Measurements from ENCODE around the gene MB. TPM values are rescaled to one million over a fixed set of nuclear protein-coding genes. Genes with fewer than 3 reads are reported as not detected.

MB gene
- total and polyA plus RNA-seq, 2 donors (not counting 1 experiment from before 2014, with no cell fraction given), result not detected

DNA sequence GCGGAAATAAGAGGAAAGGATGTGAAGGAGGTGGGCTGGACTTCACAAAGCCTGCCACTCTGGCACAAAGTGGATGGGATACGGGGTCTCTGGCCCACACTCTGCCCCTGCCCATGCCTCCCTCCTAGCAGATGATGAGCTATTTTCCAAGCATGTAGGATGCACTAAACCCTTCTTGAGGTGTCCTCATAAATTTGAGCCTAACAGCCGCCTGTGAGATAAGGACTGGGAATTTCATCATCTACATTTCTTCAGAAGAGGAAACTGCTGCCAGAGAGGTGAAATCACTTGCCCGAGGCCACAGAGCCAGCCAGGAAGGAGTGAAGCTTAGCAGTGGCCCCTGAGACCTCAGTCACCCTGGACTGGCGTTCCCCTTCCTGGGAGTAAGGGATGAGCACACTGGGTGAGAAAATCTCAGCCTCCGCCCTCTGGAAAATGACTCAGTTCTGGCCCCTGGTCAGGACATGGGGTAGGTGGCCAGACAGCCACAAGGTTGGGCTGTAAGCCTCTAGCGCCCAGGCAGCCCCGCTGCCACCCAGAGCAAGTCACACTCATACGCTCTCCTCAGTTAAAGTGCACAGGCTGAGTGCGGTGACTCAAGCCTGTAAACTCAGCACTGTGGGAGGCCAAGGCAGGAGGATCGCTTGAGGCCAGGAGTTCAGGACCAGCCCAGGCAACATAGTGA, 27.9 kb downstream of the MB start:
- H3K9ac ChIP-seq (ENCODE audit: low read length), result no peak overlapping the region
- H3K36me3 ChIP-seq (replicated peaks in 1 of 2; ENCODE audit: control extremely low read depth in 1 of 2, control insufficient read depth in 1 of 2, extremely low read depth in 1 of 2, insufficient read depth in 2 of 2, low read length in 1 of 2), result no peaks in the 10 kb centered on the region
- H4K20me1 ChIP-seq (ENCODE audit: control insufficient read depth, insufficient read depth, low read length, poor library complexity, severe bottlenecking), result no peaks in the 10 kb centered on the region
- no peak overlapping the region for H3K4me2 ChIP-seq (replicated peaks; ENCODE audit: low read depth, low read length, poor library complexity, severe bottlenecking)
- intact Hi-C loops (cut with micrococcal nuclease), result loop anchor here (10.0 kb wide), 1 partner anchor 536 kb away; no protein-coding TSS in a partner anchor
- Mint-ChIP-seq H3K9me3 (ENCODE audit: insufficient read depth) (no peaks in the 10 kb centered on the region), H3K4me1 (no peaks in the 10 kb centered on the region), H3K27ac (no peak overlapping the region), H3K27me3 (peaks cover 6% of the 10 kb centered on the region), H3K4me3 (no peak overlapping the region)
- ChIA-PET CTCF (interaction anchor here (1.3 to 1.4 kb wide), 2 partner anchors 8 to 214 kb away, joined by 3 read pairs; no protein-coding TSS in a partner anchor), POLR2A (no interaction called here)
- WGBS (ENCODE audit: insufficient coverage), result 89% methylated on average over 8 of the region's 11 CpGs
- no peaks in the 10 kb centered on the region for H3K79me2 ChIP-seq (ENCODE audit: control insufficient read depth, insufficient read depth, low read length)
- no peaks in the 10 kb centered on the region for H3K9me3 ChIP-seq (ENCODE audit: control extremely low read depth in 1 of 3, control insufficient read depth in 2 of 3, insufficient read depth in 1 of 3, low read length in 2 of 3)
- no peak overlapping the region for H2AFZ ChIP-seq (ENCODE audit: insufficient read depth, low read depth, low read length, poor library complexity, severe bottlenecking)
- TF ChIP-seq, protein P1, sequence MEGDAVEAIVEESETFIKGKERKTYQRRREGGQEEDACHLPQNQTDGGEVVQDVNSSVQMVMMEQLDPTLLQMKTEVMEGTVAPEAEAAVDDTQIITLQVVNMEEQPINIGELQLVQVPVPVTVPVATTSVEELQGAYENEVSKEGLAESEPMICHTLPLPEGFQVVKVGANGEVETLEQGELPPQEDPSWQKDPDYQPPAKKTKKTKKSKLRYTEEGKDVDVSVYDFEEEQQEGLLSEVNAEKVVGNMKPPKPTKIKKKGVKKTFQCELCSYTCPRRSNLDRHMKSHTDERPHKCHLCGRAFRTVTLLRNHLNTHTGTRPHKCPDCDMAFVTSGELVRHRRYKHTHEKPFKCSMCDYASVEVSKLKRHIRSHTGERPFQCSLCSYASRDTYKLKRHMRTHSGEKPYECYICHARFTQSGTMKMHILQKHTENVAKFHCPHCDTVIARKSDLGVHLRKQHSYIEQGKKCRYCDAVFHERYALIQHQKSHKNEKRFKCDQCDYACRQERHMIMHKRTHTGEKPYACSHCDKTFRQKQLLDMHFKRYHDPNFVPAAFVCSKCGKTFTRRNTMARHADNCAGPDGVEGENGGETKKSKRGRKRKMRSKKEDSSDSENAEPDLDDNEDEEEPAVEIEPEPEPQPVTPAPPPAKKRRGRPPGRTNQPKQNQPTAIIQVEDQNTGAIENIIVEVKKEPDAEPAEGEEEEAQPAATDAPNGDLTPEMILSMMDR (IDR thresholded peaks at IDR 0.05), result no peak
- TF ChIP-seq EZH2 (IDR thresholded peaks at IDR 0.05; ENCODE audit: borderline replicate concordance, insufficient read depth, low read depth, low read length, poor library complexity, severe bottlenecking), result no peak
- no peak overlapping the region for H3K27ac ChIP-seq (ENCODE audit: low read length in 2 of 2)
- ATAC-seq (ENCODE audit: low read depth), result no peak
- H3K27me3 ChIP-seq (replicated peaks in 1 of 4; ENCODE audit: control extremely low read depth in 1 of 4, control insufficient read depth in 3 of 4, insufficient read depth in 4 of 4, low read length in 3 of 4), result peaks cover 0 to 2% (median 0%) of the 10 kb centered on the region in 4 experiments
- no peak overlapping the region for H3K4me3 ChIP-seq (ENCODE audit: control extremely low read depth in 1 of 5, extremely low read depth in 1 of 5, insufficient read depth in 1 of 5, low read depth in 2 of 5, low read length in 4 of 5)
- no peak for DNase-seq
- no peaks in the 10 kb centered on the region for H3K4me1 ChIP-seq (ENCODE audit: control insufficient read depth in 2 of 2, insufficient read depth in 2 of 2, low read length in 2 of 2)

DNA sequence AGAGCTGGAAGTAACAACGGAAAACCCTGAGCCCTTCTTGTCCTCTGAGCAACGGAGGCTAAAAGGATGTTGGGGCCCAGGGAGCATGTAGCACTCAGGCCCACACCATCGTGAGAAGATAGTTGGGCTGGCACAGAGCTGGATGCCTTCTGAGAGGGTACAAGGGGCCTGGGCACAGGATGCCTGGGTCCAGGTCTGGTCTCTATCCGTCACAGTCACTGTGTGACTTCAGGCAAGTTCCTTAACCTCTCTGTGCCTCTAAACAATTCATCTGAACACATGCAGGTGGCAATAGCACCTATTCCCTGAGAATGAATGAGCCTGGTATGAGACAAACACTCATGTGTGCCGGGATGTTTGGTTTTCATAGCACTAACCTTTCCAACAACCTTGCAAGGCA, 29.2 kb downstream of the MB start:
- Histone ChIP-seq H4K20me1 (ENCODE audit: control insufficient read depth, insufficient read depth, low read length, poor library complexity, severe bottlenecking) (no peaks in the 10 kb centered on the region), H3K9me3 (ENCODE audit: control extremely low read depth in 1 of 3, control insufficient read depth in 2 of 3, insufficient read depth in 1 of 3, low read length in 2 of 3) (no peaks in the 10 kb centered on the region), H3K36me3 (replicated peaks in 1 of 2; ENCODE audit: control extremely low read depth in 1 of 2, control insufficient read depth in 1 of 2, extremely low read depth in 1 of 2, insufficient read depth in 2 of 2, low read length in 1 of 2) (no peaks in the 10 kb centered on the region), H3K79me2 (ENCODE audit: control insufficient read depth, insufficient read depth, low read length) (no peaks in the 10 kb centered on the region), H3K4me2 (replicated peaks; ENCODE audit: low read depth, low read length, poor library complexity, severe bottlenecking) (no peak overlapping the region), H3K9ac (ENCODE audit: low read length) (no peak overlapping the region), H3K27ac (ENCODE audit: low read length in 2 of 2) (no peak overlapping the region), H3K4me3 (ENCODE audit: control extremely low read depth in 1 of 5, extremely low read depth in 1 of 5, insufficient read depth in 1 of 5, low read depth in 2 of 5, low read length in 4 of 5) (no peak overlapping the region), H3K4me1 (ENCODE audit: control insufficient read depth in 2 of 2, insufficient read depth in 2 of 2, low read length in 2 of 2) (peaks cover 0 to 5% of the 10 kb centered on the region in 2 donors), H3K27me3 (replicated peaks in 1 of 4; ENCODE audit: control extremely low read depth in 1 of 4, control insufficient read depth in 3 of 4, insufficient read depth in 4 of 4, low read length in 3 of 4) (peaks cover 0 to 2% (median 0%) of the 10 kb centered on the region in 4 experiments), H2AFZ (ENCODE audit: insufficient read depth, low read depth, low read length, poor library complexity, severe bottlenecking) (no peak overlapping the region)
- Mint-ChIP-seq H3K4me1 (no peaks in the 10 kb centered on the region), H3K4me3 (no peak overlapping the region), H3K9me3 (ENCODE audit: insufficient read depth) (no peaks in the 10 kb centered on the region), H3K27ac (no peak overlapping the region), H3K27me3 (peaks cover 6% of the 10 kb centered on the region)
- ChIA-PET CTCF (no interaction called here), POLR2A (no interaction called here)
- DNase-seq (no peak), ATAC-seq (ENCODE audit: low read depth) (no peak)
- intact Hi-C loops (cut with micrococcal nuclease), result loop anchor here (10.0 kb wide), 1 partner anchor 537 kb away; no protein-coding TSS in a partner anchor
- TF ChIP-seq, protein P1 (IDR thresholded peaks at IDR 0.05), result no peak
- no peak for TF ChIP-seq EZH2 (IDR thresholded peaks at IDR 0.05; ENCODE audit: borderline replicate concordance, insufficient read depth, low read depth, low read length, poor library complexity, severe bottlenecking)
- WGBS (ENCODE audit: insufficient coverage), result 86% methylated on average over 5 of the region's 5 CpGs
